K562 (cell line): ENCODE data around the gene ACAP3. TPM values are rescaled to one million over a fixed set of nuclear protein-coding genes. Genes with fewer than 3 reads are reported as not detected.

Experiments used
- CBX1 ChIP-seq: sonication (generic); IDR thresholded peaks from 2 replicates; pipeline ENCODE4 v1.6.1; 2016; ENCODE audit warnings: antibody characterized with exemption, low read depth, mild to moderate bottlenecking
- CHD7 ChIP-seq: fragments of 200-600 bp; sonication (generic); IDR thresholded peaks from one replicate; pipeline ENCODE4 v1.6.1; 2012; ENCODE audit warnings: mild to moderate bottlenecking, low read depth, low read length, inconsistent platforms
- E2F6 ChIP-seq, 2 experiments: IDR thresholded peaks; 2 replicates each; pipeline ENCODE4 v1.6.1; 2011; ENCODE audit warnings: borderline replicate concordance in 1 of 2, control low read depth in 1 of 2, low read depth in 1 of 2, low read length in 1 of 2, mild to moderate bottlenecking in 1 of 2, mixed read lengths in 1 of 2, moderate library complexity in 1 of 2; ENCODE audit not compliant: insufficient read depth in 1 of 2, insufficient read length in 1 of 2, poor library complexity in 1 of 2, severe bottlenecking in 1 of 2; ENCODE audit errors: extremely low read depth in 1 of 2
- HMG20B ChIP-seq: fragments of 250-450 bp; sonication (Bioruptor Pico); IDR thresholded peaks from 2 replicates; pipeline ENCODE4 v1.5.0; 2021; ENCODE audit warnings: mild to moderate bottlenecking
- HNRNPL ChIP-seq: fragments of 200-400 bp; formaldehyde crosslinking; IDR thresholded peaks from 2 replicates; pipeline ENCODE4 v1.6.1; 2017; ENCODE audit warnings: low read depth, mild to moderate bottlenecking, low read length
- HOXB6 ChIP-seq: fragments of 250-450 bp; sonication (Bioruptor Pico); IDR thresholded peaks from 2 replicates; pipeline ENCODE4 v1.5.1; 2022; ENCODE audit warnings: mild to moderate bottlenecking, borderline replicate concordance
- MAFK ChIP-seq: IDR thresholded peaks from 2 replicates; pipeline ENCODE4 v1.6.1; 2011; ENCODE audit warnings: low read length, improper control_type of control experiment
- RNF2 ChIP-seq: sonication (generic); IDR thresholded peaks from 2 replicates; pipeline ENCODE4 v1.6.1; 2016
- SRSF1 ChIP-seq: fragments of 200-400 bp; formaldehyde crosslinking; IDR thresholded peaks from 2 replicates; pipeline ENCODE4 v1.6.1; 2017; ENCODE audit warnings: mild to moderate bottlenecking, low read depth, low read length, moderate library complexity
- TAF1 ChIP-seq: IDR thresholded peaks from 2 replicates; pipeline ENCODE4 v1.6.1; 2011; ENCODE audit warnings: mild to moderate bottlenecking, low read length, moderate library complexity; ENCODE audit not compliant: insufficient read depth, control insufficient read depth, severe bottlenecking; ENCODE audit errors: extremely low read depth
- TAF15 ChIP-seq: fragments of 200-400 bp; formaldehyde crosslinking; IDR thresholded peaks from 2 replicates; pipeline ENCODE4 v1.6.1; 2017; ENCODE audit warnings: mild to moderate bottlenecking, low read depth, low read length, moderate library complexity
- TAF9B ChIP-seq: fragments of 450-650 bp; IDR thresholded peaks from 2 replicates; pipeline ENCODE4 v1.6.1; 2018; ENCODE audit warnings: mild to moderate bottlenecking; ENCODE audit not compliant: partially characterized antibody
- TFAM ChIP-seq: fragments of 250-450 bp; sonication (Bioruptor Pico); conservative IDR thresholded peaks from 2 replicates; pipeline ENCODE4 v1.5.0; 2021; ENCODE audit warnings: mild to moderate bottlenecking, moderate library complexity
- ZNF79 ChIP-seq: fragments of 250-450 bp; sonication (Bioruptor Pico); IDR thresholded peaks from 2 replicates; pipeline ENCODE4 v1.4.0; 2020; ENCODE audit warnings: low read depth, mild to moderate bottlenecking, moderate library complexity
- polyA plus RNA-seq, 8 experiments: library from polyadenylated mRNA; depleted of rRNA in 4 of 8; stranded (reverse) in 5 of 8; unstranded in 3 of 8; fragments of >200 nt; fragmentation: Nextera tagmentation in 2 of 8; fragmentation: Illumina TruSeq in 1 of 8; extraction: Ambion mirVana in 2 of 8; extraction: Trizol in 1 of 8; gene quantifications; 2 replicates each; pipeline versions ENCODE4 v1.2.1 to v1.2.3, GENCODE V29; 2011 to 2014; ENCODE audit warnings: inconsistent platforms in 1 of 8, missing spikeins in 1 of 8
- total RNA-seq, 7 experiments: library from RNA; depleted of rRNA in 6 of 7; stranded (reverse); fragments of >200 nt in 6 of 7; fragmentation: Illumina TruSeq in 2 of 7; extraction: Trizol in 2 of 7; gene quantifications; 2 replicates each; pipeline versions ENCODE4 v1.2.1 to v1.2.3, GENCODE V29; 2011 to 2021; ENCODE audit warnings: low replicate concordance in 1 of 7

ACAP3 gene
- total and polyA plus RNA-seq, 9 of the 15 experiments (the other 6 are each of a cell fraction or from before 2014, with no cell fraction given), result 0.01 to 49.0 (median 12.0) TPM

GRCh38 chr1:1332774-1333480 is 25.2 kb upstream of the ACAP3 start (continued):
- TF ChIP-seq CHD7 (peak; percentile 5), HNRNPL (peak; percentile 95), MAFK (no peak), TAF9B (no peak), ZNF79 (CRISPR knock-in tag) (no peak), HMG20B (CRISPR knock-in tag) (no peak), TFAM (no peak), TAF1 (no peak), CBX1 (no peak), RNF2 (no peak), TAF15 (no peak), SRSF1 (0 out of 2 replicates have a peak, but pooled peaks have one; percentile 21), E2F6 (IDR thresholded peaks at IDR 0.05; ENCODE audit: borderline replicate concordance in 1 of 2, extremely low read depth in 1 of 2, insufficient read depth in 1 of 2, insufficient read length in 1 of 2, low read depth in 1 of 2, low read length in 1 of 2, poor library complexity in 1 of 2, severe bottlenecking in 1 of 2) (no peak), HOXB6 (CRISPR knock-in tag) (no peak)
